GM12892 (cell line): ENCODE data around the gene IGF1R.

Source experiments
- DNase-seq: peaks from one replicate; pipeline ENCODE4 v3.0.0; 2011; ENCODE audit not compliant: insufficient read length
- FAIRE-seq: peaks from 2 replicates; lab custom pipeline; 2011; peaks lifted over from hg19 to GRCh38; lab: Jason Lieb, UNC
- POLR2A ChIP-seq: IDR thresholded peaks from 2 replicates; pipeline ENCODE4 v1.6.1; 2011; ENCODE audit warnings: low read depth, low read length, control low read depth
- POLR2AphosphoS5 ChIP-seq: IDR thresholded peaks from 2 replicates; pipeline ENCODE4 v1.6.1; 2011; ENCODE audit warnings: low read depth, low read length, control low read depth
- TAF1 ChIP-seq: IDR thresholded peaks from 2 replicates; pipeline ENCODE4 v1.6.1; 2011; ENCODE audit warnings: low read depth, mild to moderate bottlenecking, control low read depth, low read length, borderline replicate concordance

The IGF1R gene

DNA sequence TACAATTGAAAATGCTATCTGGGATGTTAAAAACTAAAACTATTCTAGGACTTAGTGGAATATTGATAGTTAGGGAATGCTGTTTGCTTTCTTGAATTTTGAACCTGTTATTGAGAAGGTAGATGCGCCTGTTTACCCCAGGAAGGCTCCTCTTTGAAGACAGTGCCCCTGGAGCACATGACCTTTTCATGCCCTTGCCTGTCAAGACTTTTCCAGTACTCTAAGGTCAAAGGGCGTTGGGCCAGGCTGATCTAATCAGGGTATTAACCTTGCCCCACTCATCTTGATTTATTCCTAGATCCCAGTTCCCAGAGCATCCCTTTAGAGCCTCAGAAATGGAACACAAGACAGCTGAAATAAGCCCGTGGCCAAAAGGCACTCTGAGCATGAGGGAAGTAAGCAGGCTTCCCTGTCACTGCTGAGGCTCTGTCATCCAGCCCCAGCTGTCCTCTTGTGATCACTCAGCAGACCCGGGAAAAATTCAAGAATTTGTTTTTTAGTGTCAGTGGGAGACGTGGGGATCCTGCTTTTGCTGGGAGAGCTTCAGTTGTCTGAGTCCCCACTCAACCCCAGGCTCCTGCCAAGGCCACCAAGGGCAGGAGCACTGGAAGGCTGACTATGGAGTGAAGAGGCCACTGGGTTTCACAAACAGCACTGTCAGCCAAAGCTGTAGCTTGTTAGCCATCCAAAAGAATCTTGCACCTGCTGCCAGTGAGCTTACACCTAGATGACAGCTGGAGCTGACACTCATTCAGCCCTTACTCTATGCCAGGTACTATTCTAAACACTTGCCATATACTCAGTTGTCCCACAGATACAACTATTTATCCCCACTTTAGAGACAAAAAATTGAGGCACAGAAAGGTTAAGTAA lies 190.3 kb downstream of the IGF1R start:
- FAIRE-seq (no peak), DNase-seq (no peak)
- no peak for TF ChIP-seq TAF1
- no peak for TF ChIP-seq POLR2AphosphoS5
- TF ChIP-seq POLR2A = no peak

DNA sequence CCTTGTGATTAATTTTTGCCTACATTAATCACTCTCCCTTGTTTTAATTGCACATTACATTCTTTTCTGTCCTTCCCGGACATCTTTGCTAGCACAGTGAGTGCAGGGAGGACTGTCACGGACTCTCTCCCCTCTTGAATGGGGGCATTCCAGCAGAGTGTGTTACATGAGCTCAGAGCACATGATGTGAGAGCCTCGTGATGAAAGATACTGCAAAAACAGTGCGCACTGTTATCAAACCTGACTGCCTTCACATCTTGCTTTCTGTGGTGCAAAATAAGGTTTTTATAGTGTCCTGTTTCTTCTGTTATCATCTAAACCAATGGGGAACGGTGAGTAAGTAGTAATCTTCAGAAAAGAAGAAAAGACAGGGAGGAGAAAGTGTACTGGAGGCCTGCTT lies 191.7 kb downstream of the IGF1R start:
- TF ChIP-seq POLR2AphosphoS5 = no peak
- no peak for TF ChIP-seq TAF1
- no peak for TF ChIP-seq POLR2A
- FAIRE-seq = no peak

GRCh38 chr15:98841419-98841970 lies 193.2 kb downstream of the IGF1R start:
- DNase-seq = no peak
- TF ChIP-seq POLR2AphosphoS5 (no peak), POLR2A (no peak), TAF1 (no peak)
- FAIRE-seq = no peak

More for the DNA sequence above, 191.7 kb downstream of the IGF1R start:
- no peak for DNase-seq

- FAIRE-seq = no peak
- TF ChIP-seq POLR2A (no peak), TAF1 (no peak), POLR2AphosphoS5 (no peak)
- no peak for DNase-seq
These were observed 194.0 kb downstream of the IGF1R start for GRCh38 chr15:98842192-98842972.

DNA sequence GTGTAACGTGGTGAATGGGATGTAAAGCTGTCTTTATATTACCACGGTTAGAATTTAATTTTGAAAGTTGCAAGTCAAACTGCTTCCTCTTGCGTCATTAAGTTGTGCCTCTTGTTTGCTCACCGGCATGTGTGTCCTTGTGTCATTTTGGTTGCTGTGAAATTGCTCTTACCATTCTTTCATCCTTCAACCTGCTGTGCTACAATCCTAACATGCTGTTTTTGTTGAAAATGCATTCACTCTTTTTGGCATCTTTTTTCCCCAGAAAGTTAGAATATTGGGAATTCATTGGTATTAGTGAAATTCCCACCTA lies 194.6 kb downstream of the IGF1R start:
- no peak for DNase-seq
- FAIRE-seq = no peak
- no peak for TF ChIP-seq POLR2A
- no peak for TF ChIP-seq TAF1
- TF ChIP-seq POLR2AphosphoS5 = no peak

DNA sequence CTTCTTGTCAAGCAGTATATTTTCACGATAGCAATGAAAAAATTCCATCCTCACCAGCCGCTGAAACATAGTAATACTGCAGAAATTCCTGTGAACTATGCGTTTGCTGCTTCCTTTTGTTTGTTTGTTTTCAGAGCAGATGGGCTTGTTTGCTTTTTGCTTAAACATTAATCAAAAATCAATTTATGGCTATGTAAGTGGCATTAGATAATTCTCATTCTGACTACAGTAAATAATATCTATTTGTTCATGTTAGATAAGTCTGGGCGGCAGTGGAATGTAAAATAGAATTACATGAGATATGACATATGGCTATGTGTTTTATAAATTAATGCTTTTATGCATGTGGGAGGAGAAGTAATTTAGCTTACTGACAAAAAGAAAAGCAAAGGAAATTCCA lies 195.5 kb downstream of the IGF1R start:
- no peak for FAIRE-seq

DNA sequence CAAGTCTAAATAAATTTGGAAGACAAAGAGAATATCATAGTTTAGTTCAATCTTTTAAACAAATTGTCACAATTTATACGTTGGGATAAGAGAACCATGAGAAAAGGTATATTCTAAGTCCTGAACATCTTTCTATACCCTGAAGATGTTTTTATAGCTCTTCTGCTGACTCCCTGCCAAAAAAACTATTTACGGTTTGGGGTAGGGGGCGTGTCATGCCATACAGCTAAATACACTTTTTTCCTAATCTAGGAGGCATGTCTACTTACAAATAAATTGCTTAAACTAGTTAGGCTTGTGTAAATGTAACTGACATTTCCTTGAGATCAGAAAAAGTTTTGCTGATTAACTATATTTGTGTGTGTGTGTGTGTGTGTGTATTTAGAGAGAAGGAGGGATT lies 195.9 kb downstream of the IGF1R start:
- FAIRE-seq = no peak
- no peak for TF ChIP-seq POLR2A
- TF ChIP-seq POLR2AphosphoS5 = no peak
- no peak for TF ChIP-seq TAF1
- DNase-seq = no peak

More for the DNA sequence above, 195.5 kb downstream of the IGF1R start:
- TF ChIP-seq POLR2A (no peak), POLR2AphosphoS5 (no peak), TAF1 (no peak)
- no peak for DNase-seq

- no peak for FAIRE-seq
- DNase-seq = no peak
- TF ChIP-seq TAF1 (no peak), POLR2AphosphoS5 (no peak), POLR2A (no peak)
These were observed 197.0 kb downstream of the IGF1R start for GRCh38 chr15:98845138-98845884.

DNA sequence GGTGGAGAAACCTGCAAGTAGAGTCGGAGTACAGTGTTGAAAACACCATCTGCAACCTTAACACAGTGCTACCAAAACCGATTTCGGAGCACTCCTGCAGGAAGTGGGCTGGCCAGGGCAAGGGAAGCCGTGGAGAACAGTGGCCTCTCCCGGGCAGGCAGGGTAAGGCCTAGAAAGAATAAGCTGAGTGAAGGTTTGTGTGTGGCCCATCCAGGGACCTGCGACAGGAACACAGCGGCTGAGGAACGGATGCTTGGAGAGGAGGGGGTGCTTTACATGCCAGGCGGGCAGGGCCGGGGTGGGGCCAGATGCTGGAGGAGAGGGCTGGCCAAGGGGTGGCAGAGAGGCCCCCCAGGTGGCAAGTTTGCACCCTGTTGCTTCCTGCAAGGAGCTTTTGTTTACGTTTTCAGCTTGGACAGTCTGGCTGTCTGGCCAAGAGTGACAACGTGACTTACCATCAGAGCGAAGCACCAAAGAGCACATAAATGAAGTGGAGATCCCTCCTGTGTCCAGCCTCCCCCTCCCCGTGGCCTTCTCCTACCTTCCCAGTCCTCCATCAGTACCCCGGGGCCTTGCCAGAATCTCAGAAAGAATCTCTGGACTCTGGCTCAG lies 202.7 kb downstream of the IGF1R start:
- FAIRE-seq (no peak), DNase-seq (no peak)
- TF ChIP-seq POLR2A (no peak), POLR2AphosphoS5 (no peak), TAF1 (no peak)

- TF ChIP-seq POLR2AphosphoS5 (no peak), POLR2A (no peak), TAF1 (no peak)
- no peak for FAIRE-seq
These were observed 204.8 kb downstream of the IGF1R start for GRCh38 chr15:98853161-98853560.

More at GRCh38 chr15:98853161-98853560, 204.8 kb downstream of the IGF1R start:
- DNase-seq = no peak
